ENCODE results near the gene PKP2.

The PKP2 gene

GRCh38 chr12:32887058-32887457 is 9.5 kb downstream of the PKP2 start:
- no peak for TF ChIP-seq USF1 (IDR thresholded peaks at IDR 0.05)
- no peak for TF ChIP-seq YY1 (IDR thresholded peaks at IDR 0.05; ENCODE audit: low read depth)
- TF ChIP-seq NFIC (IDR thresholded peaks at IDR 0.05) = no peak
- TF ChIP-seq EP300 (IDR thresholded peaks at IDR 0.05; ENCODE audit: borderline replicate concordance) = no peak
- TF ChIP-seq CREB1 (IDR thresholded peaks at IDR 0.05; ENCODE audit: low read depth) = no peak
- TF ChIP-seq CEBPB (IDR thresholded peaks at IDR 0.05) = no peak
- no peak for TF ChIP-seq RAD21 (IDR thresholded peaks at IDR 0.05; ENCODE audit: low read depth)
- no peak for TF ChIP-seq MAX (IDR thresholded peaks at IDR 0.05)
- no peak for TF ChIP-seq REST (IDR thresholded peaks at IDR 0.05; ENCODE audit: low read depth)
- TF ChIP-seq FOXM1 (IDR thresholded peaks at IDR 0.05; ENCODE audit: borderline replicate concordance, low read depth) = no peak
- no peak for TF ChIP-seq ZBTB7A (IDR thresholded peaks at IDR 0.05; ENCODE audit: low read depth)
- no peak for TF ChIP-seq TCF12 (IDR thresholded peaks at IDR 0.05; ENCODE audit: low read depth)
- no peak for TF ChIP-seq TEAD4 (IDR thresholded peaks at IDR 0.05)

- no peak for TF ChIP-seq FOXM1 (IDR thresholded peaks at IDR 0.05; ENCODE audit: borderline replicate concordance, low read depth)
- TF ChIP-seq EGR1 (IDR thresholded peaks at IDR 0.05) = no peak
- TF ChIP-seq REST (IDR thresholded peaks at IDR 0.05; ENCODE audit: low read depth) = no peak
- no peak for TF ChIP-seq CREB1 (IDR thresholded peaks at IDR 0.05; ENCODE audit: low read depth)
- no peak for TF ChIP-seq TEAD4 (IDR thresholded peaks at IDR 0.05)
- no peak for TF ChIP-seq CEBPB (IDR thresholded peaks at IDR 0.05)
- TF ChIP-seq TAF1 (IDR thresholded peaks at IDR 0.05; ENCODE audit: low read depth) = no peak
- no peak for TF ChIP-seq ZBTB7A (IDR thresholded peaks at IDR 0.05; ENCODE audit: low read depth)
- no peak for TF ChIP-seq USF1 (IDR thresholded peaks at IDR 0.05)
- TF ChIP-seq NFIC (IDR thresholded peaks at IDR 0.05) = no peak
- TF ChIP-seq EP300 (IDR thresholded peaks at IDR 0.05; ENCODE audit: borderline replicate concordance) = no peak
Measured at GRCh38 chr12:32885831-32886230, 10.7 kb downstream of the PKP2 start.

GRCh38 chr12:32884962-32885361 is 11.6 kb downstream of the PKP2 start:
- TF ChIP-seq TEAD4 (IDR thresholded peaks at IDR 0.05) = no peak
- TF ChIP-seq RAD21 (IDR thresholded peaks at IDR 0.05; ENCODE audit: low read depth) = no peak
- peak; percentile 93 for TF ChIP-seq EGR1 (IDR thresholded peaks at IDR 0.05)

GRCh38 chr12:32881702-32882101 is 14.9 kb downstream of the PKP2 start:
- TF ChIP-seq MAX (IDR thresholded peaks at IDR 0.05) (no peak), EGR1 (IDR thresholded peaks at IDR 0.05) (no peak), ZBTB7A (IDR thresholded peaks at IDR 0.05; ENCODE audit: low read depth) (no peak), YY1 (IDR thresholded peaks at IDR 0.05; ENCODE audit: low read depth) (no peak), TAF1 (IDR thresholded peaks at IDR 0.05; ENCODE audit: low read depth) (no peak), NFIC (IDR thresholded peaks at IDR 0.05) (no peak), RAD21 (IDR thresholded peaks at IDR 0.05; ENCODE audit: low read depth) (no peak), FOXM1 (IDR thresholded peaks at IDR 0.05; ENCODE audit: borderline replicate concordance, low read depth) (no peak), CREB1 (IDR thresholded peaks at IDR 0.05; ENCODE audit: low read depth) (no peak), EP300 (IDR thresholded peaks at IDR 0.05; ENCODE audit: borderline replicate concordance) (no peak), TEAD4 (IDR thresholded peaks at IDR 0.05) (no peak), REST (IDR thresholded peaks at IDR 0.05; ENCODE audit: low read depth) (no peak), TCF12 (IDR thresholded peaks at IDR 0.05; ENCODE audit: low read depth) (no peak), CEBPB (IDR thresholded peaks at IDR 0.05) (no peak), USF1 (IDR thresholded peaks at IDR 0.05) (no peak)

Measured in Ishikawa (cell line).